ELF-1 (cell line): ENCODE measurements around the gene HIPK2.

ENCODE experiments used
- DNase-seq: peaks from one replicate; pipeline ENCODE4 v3.0.0-alpha.2; 2016; ENCODE audit warnings: low read depth, low spot score

Gene HIPK2

GRCh38 chr7:139591550-139592195 lies 186.1 kb downstream of the HIPK2 start:
- DNase-seq = no peak

- DNase-seq = no peak
Observed at GRCh38 chr7:139589474-139589873, 188.3 kb downstream of the HIPK2 start.

- DNase-seq = peak; percentile 21
Observed at GRCh38 chr7:139588632-139589031, 189.2 kb downstream of the HIPK2 start.

GRCh38 chr7:139587535-139587934 lies 190.3 kb downstream of the HIPK2 start:
- DNase-seq = no peak

- no peak for DNase-seq
Observed at GRCh38 chr7:139586286-139586685, 191.5 kb downstream of the HIPK2 start.

- DNase-seq = no peak
Observed at GRCh38 chr7:139585042-139585441, 192.8 kb downstream of the HIPK2 start.

GRCh38 chr7:139583826-139584553 lies 193.8 kb downstream of the HIPK2 start:
- DNase-seq = no peak

- no peak for DNase-seq
Observed at GRCh38 chr7:139582671-139583155, 195.1 kb downstream of the HIPK2 start.

- no peak for DNase-seq
Observed at GRCh38 chr7:139582130-139582650, 195.6 kb downstream of the HIPK2 start.

- DNase-seq = no peak
Observed at GRCh38 chr7:139580435-139580834, 197.4 kb downstream of the HIPK2 start.

- DNase-seq = no peak
Observed at GRCh38 chr7:139576179-139576973, 201.4 kb downstream of the HIPK2 start.

GRCh38 chr7:139575338-139575680 lies 202.5 kb downstream of the HIPK2 start:
- no peak for DNase-seq

- DNase-seq = no peak
Observed at GRCh38 chr7:139574618-139575337, 203.0 kb downstream of the HIPK2 start.

- no peak for DNase-seq
Observed at GRCh38 chr7:139573871-139574270, 203.9 kb downstream of the HIPK2 start.

- DNase-seq = peak; percentile 55
Observed at GRCh38 chr7:139572704-139573385, 205.0 kb downstream of the HIPK2 start.

- no peak for DNase-seq
Observed at GRCh38 chr7:139572071-139572470, 205.7 kb downstream of the HIPK2 start.

GRCh38 chr7:139571651-139572050 lies 206.1 kb downstream of the HIPK2 start:
- DNase-seq = peak; percentile 38

- peak; percentile 77 for DNase-seq
Observed at GRCh38 chr7:139571190-139571589, 206.6 kb downstream of the HIPK2 start.

GRCh38 chr7:139570626-139571025 lies 207.2 kb downstream of the HIPK2 start:
- no peak for DNase-seq

GRCh38 chr7:139570119-139570518 lies 207.7 kb downstream of the HIPK2 start:
- peak; percentile 55 for DNase-seq
